SK-N-SH (cell line): Measurements from ENCODE around the gene OR4S2.

Source experiments
- CTCF ChIP-seq: fragments of 200-600 bp; sonication (generic); IDR thresholded peaks from 2 replicates; pipeline ENCODE4 v1.6.1; 2017; ENCODE audit warnings: antibody characterized with exemption, mild to moderate bottlenecking, moderate library complexity
- GABPA ChIP-seq: IDR thresholded peaks from 2 replicates; pipeline ENCODE4 v1.4.0; 2012; ENCODE audit warnings: low read depth, mild to moderate bottlenecking
- MAX ChIP-seq: IDR thresholded peaks from 2 replicates; pipeline ENCODE4 v1.4.0; 2012; ENCODE audit warnings: low read depth
- MEF2A ChIP-seq: IDR thresholded peaks from 2 replicates; pipeline ENCODE4 v1.4.0; 2012; ENCODE audit warnings: low read depth, borderline replicate concordance
- POLR2AphosphoS5 ChIP-seq: IDR thresholded peaks from 2 replicates; pipeline ENCODE4 v1.6.1; 2012; ENCODE audit warnings: low read depth, low read length
- RAD21 ChIP-seq: IDR thresholded peaks from 2 replicates; pipeline ENCODE4 v1.6.1; 2012; ENCODE audit warnings: mild to moderate bottlenecking, low read length
- RCOR1 ChIP-seq: fragments of 150-350 bp; IDR thresholded peaks from 2 replicates; pipeline ENCODE4 v1.6.1; 2017; ENCODE audit warnings: antibody characterized with exemption, low read length
- YY1 ChIP-seq: IDR thresholded peaks from 2 replicates; pipeline ENCODE4 v1.4.0; 2012; ENCODE audit warnings: low read depth, mild to moderate bottlenecking

- TF ChIP-seq GABPA: no peak
- no peak for TF ChIP-seq RCOR1
- no peak for TF ChIP-seq YY1
- no peak for TF ChIP-seq POLR2AphosphoS5
- TF ChIP-seq CTCF: no peak
- TF ChIP-seq MEF2A: no peak
- no peak for TF ChIP-seq RAD21
- no peak for TF ChIP-seq MAX
Measured at GRCh38 chr11:55697817-55698216, 49.7 kb downstream of the OR4S2 start.
